Erythroblast (primary cell): ENCODE results near the gene PLIN5.

Experiments
- DNase-seq, 2 experiments: peaks; one replicate each; lab custom pipeline; 2025; lab: John Stamatoyannopoulos, UW
- GATA1 ChIP-seq: IDR thresholded peaks from 2 replicates; pipeline ENCODE4 v1.6.1; 2011; ENCODE audit warnings: low read depth, mild to moderate bottlenecking, control low read depth, low read length, moderate library complexity
- POLR2A ChIP-seq: IDR thresholded peaks from 2 replicates; pipeline ENCODE4 v1.6.1; 2011; ENCODE audit warnings: mild to moderate bottlenecking, low read length

The PLIN5 gene

GRCh38 chr19:4557971-4558941, 23.2 kb upstream of the PLIN5 start:
- TF ChIP-seq POLR2A (no peak), GATA1 (no peak)
- DNase-seq, result peak in 1 of 2 experiments; percentile 64

GRCh38 chr19:4557144-4557970, 22.3 kb upstream of the PLIN5 start:
- TF ChIP-seq GATA1, result no peak
- no peak for TF ChIP-seq POLR2A

GRCh38 chr19:4556597-4557127, 21.6 kb upstream of the PLIN5 start:
- peak; percentile 83 to 89 for DNase-seq
- no peak for TF ChIP-seq GATA1
- TF ChIP-seq POLR2A, result no peak

More at GRCh38 chr19:4557144-4557970, 22.3 kb upstream of the PLIN5 start:
- peak in 1 of 2 experiments; percentile 46 for DNase-seq

GRCh38 chr19:4555657-4556561, 20.9 kb upstream of the PLIN5 start:
- TF ChIP-seq GATA1 (no peak), POLR2A (no peak)
- peak; percentile 81 to 90 for DNase-seq

GRCh38 chr19:4554717-4555116, 19.7 kb upstream of the PLIN5 start:
- TF ChIP-seq GATA1 (no peak), POLR2A (no peak)
- no peak for DNase-seq

- no peak for DNase-seq
- no peak for TF ChIP-seq GATA1
- TF ChIP-seq POLR2A, result no peak
These were observed 18.8 kb upstream of the PLIN5 start for GRCh38 chr19:4553775-4554174.

- TF ChIP-seq POLR2A (no peak), GATA1 (no peak)
- no peak for DNase-seq
These were observed 18.2 kb upstream of the PLIN5 start for GRCh38 chr19:4553092-4553695.

- TF ChIP-seq GATA1, result no peak
- no peak for TF ChIP-seq POLR2A
- no peak for DNase-seq
These were observed 17.4 kb upstream of the PLIN5 start for GRCh38 chr19:4552525-4552819.

- TF ChIP-seq GATA1 (no peak), POLR2A (no peak)
- DNase-seq, result no peak
These were observed 15.5 kb upstream of the PLIN5 start for GRCh38 chr19:4550479-4551050.

- TF ChIP-seq GATA1 (no peak), POLR2A (no peak)
- DNase-seq, result no peak
These were observed 15.0 kb upstream of the PLIN5 start for GRCh38 chr19:4550018-4550417.

GRCh38 chr19:4548238-4548584, 13.2 kb upstream of the PLIN5 start:
- DNase-seq, result no peak
- TF ChIP-seq GATA1 (no peak), POLR2A (no peak)
